WI38 (cell line): Measurements from ENCODE around the gene IL16.

Source experiments
- H3K4me3 ChIP-seq: 2 replicates; pipeline ENCODE4 v1.5.1; 2011; ENCODE audit warnings: low read depth, mild to moderate bottlenecking, control low read depth, low read length
- TF ChIP-seq, protein P1 (sequence below): IDR thresholded peaks from 2 replicates; pipeline ENCODE4 v1.5.1; 2012; ENCODE audit warnings: low read depth, mild to moderate bottlenecking, control low read depth, low read length

IL16 gene

DNA sequence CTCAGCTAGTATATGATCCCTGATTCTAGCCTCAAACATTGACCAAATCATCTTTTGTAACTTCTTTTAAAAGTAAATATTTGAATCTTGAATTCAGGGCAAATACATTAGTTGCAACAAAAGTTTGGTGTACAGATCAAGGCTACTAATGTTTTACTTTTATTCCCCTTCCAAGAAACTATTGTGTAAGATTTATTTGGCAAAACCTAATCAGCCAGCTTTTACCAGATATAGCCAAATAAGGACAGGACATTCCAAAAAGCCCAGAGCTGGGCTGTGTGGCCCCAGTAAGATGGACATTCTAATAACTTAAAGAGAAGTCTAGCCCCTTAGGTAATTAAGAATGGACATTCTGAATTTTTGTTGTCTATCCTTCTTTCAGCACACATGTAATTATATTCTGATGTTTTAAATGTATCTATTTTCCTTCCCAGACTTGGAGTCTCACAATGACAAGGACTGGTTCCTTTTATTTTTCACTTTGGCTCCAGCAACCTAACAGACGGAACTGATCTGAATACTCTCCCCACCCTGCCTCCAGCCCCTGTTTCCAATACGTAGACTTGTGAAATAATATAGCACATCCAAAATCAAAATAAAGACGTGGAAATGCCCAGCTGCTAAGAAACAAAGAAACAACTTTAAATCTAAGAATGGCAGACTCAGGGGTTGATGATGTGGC lies 79.2 kb downstream of the IL16 start:
- H3K4me3 ChIP-seq = no peak overlapping the region
- TF ChIP-seq, protein P1, sequence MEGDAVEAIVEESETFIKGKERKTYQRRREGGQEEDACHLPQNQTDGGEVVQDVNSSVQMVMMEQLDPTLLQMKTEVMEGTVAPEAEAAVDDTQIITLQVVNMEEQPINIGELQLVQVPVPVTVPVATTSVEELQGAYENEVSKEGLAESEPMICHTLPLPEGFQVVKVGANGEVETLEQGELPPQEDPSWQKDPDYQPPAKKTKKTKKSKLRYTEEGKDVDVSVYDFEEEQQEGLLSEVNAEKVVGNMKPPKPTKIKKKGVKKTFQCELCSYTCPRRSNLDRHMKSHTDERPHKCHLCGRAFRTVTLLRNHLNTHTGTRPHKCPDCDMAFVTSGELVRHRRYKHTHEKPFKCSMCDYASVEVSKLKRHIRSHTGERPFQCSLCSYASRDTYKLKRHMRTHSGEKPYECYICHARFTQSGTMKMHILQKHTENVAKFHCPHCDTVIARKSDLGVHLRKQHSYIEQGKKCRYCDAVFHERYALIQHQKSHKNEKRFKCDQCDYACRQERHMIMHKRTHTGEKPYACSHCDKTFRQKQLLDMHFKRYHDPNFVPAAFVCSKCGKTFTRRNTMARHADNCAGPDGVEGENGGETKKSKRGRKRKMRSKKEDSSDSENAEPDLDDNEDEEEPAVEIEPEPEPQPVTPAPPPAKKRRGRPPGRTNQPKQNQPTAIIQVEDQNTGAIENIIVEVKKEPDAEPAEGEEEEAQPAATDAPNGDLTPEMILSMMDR = no peak

DNA sequence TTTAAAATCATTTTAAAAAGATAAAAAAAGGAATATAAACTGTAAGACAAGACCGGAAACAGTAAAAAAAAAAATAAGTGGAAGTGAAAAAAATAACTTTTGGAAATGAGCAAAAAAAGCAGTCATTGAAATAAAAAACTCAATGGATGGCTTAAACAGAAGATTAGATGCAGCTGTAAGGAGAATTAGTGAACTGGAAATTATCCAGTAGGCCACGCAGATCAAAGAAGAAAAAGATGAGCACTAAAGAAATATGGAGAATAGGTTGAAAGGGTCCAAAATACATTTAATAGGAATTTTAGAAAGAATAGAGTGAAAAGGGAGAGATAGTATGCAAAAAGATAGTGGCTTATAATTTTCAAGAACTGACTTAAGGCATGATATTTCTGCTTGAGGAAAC lies 80.3 kb downstream of the IL16 start:
- H3K4me3 ChIP-seq = no peak overlapping the region
- TF ChIP-seq, protein P1 = no peak

- no peak overlapping the region for H3K4me3 ChIP-seq
- TF ChIP-seq, protein P1 = no peak
Observed at GRCh38 chr15:81277851-81278250, 81.2 kb downstream of the IL16 start.

- H3K4me3 ChIP-seq = no peak overlapping the region
- TF ChIP-seq, protein P1 = no peak
Observed at GRCh38 chr15:81278306-81279029, 81.8 kb downstream of the IL16 start.

- TF ChIP-seq, protein P1 = no peak
- no peak overlapping the region for H3K4me3 ChIP-seq
Observed at GRCh38 chr15:81279621-81280485, 83.2 kb downstream of the IL16 start.

DNA sequence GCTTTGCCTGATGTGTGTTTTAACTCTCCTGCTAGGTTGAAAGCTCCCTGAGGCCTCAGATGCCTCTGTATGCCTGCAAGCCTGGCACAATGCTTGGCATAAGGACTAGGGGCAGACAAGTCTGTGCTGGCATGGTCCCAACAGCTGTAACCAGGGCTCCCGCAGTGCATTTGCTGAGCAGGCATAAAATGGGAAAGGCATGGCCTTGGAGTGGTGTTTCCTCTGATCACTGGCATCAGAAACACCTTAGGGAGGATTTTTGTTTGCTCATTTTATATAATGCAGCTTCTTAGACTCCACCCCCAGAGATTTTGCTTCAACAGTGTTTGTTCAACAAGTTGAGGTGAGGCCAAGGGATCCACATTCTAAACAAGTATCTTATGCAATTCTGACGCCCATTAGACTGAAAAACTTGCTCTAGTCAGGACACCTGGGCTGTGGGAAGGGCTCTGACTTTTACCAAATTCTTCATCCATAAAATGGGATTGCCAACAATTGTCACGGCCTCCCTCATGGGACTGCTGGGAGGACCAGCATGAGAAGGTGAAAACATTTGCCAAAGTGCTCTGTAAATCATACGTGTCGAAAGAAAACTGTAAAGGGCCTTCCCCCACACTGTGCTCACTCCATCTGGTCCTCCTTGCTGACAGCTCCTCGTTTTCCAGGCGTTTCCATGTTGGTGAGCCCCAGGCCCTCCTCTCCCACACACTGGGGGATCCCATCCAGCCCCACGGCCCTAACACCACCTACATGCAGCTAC lies 84.2 kb downstream of the IL16 start:
- no peak overlapping the region for H3K4me3 ChIP-seq

More for the DNA sequence above, 84.2 kb downstream of the IL16 start:
- TF ChIP-seq, protein P1 = no peak
